Activated CD4-positive, alpha-beta T cell treated with anti-CD3 and anti-CD28 coated beads, Interleukin-2, amount 50 U/mL, for 48 hours (primary cell): ENCODE measurements around the gene RRP9.
"Not testable (repeated sequence)": the region's sequence is repeated elsewhere in the genome, so short reads cannot be mapped to it uniquely, and the experiment has no call there.

Experiments used
- DNase-seq, 2 experiments: peaks; one replicate each; pipeline ENCODE4 v3.0.0-alpha.2; 2020

RRP9 gene, protein sequence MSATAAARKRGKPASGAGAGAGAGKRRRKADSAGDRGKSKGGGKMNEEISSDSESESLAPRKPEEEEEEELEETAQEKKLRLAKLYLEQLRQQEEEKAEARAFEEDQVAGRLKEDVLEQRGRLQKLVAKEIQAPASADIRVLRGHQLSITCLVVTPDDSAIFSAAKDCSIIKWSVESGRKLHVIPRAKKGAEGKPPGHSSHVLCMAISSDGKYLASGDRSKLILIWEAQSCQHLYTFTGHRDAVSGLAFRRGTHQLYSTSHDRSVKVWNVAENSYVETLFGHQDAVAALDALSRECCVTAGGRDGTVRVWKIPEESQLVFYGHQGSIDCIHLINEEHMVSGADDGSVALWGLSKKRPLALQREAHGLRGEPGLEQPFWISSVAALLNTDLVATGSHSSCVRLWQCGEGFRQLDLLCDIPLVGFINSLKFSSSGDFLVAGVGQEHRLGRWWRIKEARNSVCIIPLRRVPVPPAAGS

DNA sequence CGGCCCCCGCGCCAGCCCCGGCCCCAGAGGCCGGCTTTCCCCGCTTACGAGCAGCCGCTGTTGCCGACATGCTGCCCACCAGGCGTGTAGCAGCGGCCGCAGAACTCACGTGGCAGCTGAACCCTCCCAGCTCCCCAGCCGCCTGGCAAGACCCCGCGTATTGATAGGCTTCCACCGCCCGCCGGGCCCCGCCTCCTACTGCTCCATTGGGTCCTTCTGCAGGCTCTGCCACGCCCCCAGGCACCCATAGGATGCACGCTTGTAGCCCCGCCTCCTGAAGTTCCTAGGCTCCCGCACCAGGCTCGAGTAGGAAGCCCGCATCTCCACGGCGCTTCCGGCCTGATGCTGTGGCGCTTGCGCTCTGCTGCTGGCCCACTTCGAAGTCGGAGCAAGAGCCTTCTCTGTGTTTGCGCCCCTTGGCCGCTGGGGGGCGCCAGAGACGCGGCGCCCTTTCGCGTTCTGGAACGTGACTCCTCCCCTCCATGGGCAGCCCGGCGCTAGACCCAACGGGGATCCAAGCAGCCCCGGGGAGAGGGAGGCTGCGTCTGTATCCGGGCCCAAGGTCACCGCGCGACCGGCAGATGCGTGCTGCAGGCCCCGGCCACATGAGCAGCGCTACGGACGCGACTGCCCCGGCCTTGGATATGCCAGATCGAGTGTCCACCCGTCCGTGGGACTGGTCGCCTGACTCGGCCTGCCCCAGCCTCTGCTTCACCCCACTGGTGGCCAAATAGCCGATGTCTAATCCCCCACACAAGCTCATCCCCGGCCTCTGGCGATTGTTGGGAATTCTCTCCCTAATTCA lies at the start of gene RRP9, which contains the start of gene PARP3:
RRP9 (minus strand) TSS at position 107 of the 805 bp plus-strand sequence; CDS start at position 70, 37 bp downstream.
PARP3 (plus strand) TSS at position 566 of the 805 bp plus-strand sequence. CDS start 993 bp downstream, outside the sequence.
- peak; percentile 100 for DNase-seq

DNA sequence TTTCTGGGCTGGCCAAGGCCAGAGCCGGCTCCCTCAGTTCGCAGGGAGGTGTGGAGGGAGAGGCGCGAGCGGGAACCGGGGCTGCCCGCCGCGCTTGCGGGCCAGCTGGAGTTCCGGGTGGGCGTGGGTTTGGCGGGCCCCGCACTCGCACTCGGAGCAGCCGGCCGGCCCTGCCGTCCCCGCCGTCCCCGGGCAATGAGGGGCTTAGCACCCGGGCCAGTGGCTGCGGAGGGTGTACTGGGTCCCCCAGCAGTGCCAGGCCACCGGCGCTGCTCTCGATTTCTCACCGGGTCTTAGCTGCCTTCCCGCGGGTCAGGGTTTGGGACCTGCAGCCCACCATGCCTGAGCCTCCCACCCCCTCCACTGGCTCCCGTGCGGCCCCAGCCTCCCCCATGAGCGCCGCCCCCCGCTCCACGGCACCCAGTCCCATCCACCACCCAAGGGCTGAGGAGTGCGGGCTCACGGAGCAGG lies 48.8 kb upstream of the RRP9 start:
- DNase-seq = not testable (repeated sequence)

DNA sequence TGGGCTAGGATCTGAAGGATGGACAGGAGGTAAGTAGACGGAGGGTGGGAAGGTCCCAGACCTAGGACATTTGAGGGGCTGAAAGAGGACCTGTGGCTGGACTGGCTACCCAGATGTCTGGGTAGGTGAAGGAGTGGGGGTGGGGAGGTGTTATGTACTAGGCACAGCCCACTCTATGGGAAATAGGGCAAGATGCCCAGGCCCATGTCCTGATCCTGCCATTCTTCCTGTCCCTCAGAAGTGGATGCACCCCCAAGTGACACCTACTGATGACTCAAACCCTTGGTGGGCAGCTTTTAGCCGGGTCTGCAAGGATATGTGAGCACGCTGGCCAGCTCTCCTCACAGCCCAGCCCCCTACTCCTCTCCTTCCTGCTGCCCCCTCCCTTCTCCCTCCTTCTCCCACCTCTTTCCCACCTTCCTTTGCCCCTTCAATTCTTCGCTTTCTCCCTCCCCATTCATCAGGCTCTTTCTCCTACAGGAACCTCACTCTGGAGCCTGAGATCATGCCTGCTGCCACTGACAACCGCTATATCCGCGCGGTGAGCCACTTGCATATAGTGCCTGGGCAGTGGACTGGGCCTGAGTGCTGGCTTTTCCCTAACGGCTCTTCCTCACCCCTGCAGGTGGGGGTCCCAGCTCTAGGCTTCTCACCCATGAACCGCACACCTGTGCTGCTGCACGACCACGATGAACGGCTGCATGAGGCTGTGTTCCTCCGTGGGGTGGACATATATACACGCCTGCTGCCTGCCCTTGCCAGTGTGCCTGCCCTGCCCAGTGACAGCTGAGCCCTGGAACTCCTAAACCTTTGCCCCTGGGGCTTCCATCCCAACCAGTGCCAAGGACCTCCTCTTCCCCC lies 46.8 kb upstream of the RRP9 start:
- DNase-seq = no peak

DNA sequence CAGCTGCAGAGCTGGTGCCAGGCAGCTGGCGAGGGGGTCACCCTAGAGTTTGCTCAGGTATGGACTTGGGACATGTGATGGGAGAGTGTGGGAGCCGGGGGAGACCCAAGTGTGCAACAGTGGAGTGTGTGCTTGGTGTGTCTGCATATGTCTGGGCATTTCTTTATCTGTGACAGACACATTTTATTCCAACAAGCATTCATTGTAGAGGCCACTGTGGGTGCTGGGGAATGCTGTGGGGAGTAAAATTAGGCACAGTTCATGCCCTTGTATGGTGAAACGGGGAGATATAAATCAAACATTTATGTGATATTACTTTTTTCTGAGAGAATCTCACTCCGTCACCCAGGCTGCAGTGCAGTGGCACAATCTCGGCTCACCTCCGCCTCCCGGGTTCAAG lies 45.9 kb upstream of the RRP9 start:
- no peak for DNase-seq

DNA sequence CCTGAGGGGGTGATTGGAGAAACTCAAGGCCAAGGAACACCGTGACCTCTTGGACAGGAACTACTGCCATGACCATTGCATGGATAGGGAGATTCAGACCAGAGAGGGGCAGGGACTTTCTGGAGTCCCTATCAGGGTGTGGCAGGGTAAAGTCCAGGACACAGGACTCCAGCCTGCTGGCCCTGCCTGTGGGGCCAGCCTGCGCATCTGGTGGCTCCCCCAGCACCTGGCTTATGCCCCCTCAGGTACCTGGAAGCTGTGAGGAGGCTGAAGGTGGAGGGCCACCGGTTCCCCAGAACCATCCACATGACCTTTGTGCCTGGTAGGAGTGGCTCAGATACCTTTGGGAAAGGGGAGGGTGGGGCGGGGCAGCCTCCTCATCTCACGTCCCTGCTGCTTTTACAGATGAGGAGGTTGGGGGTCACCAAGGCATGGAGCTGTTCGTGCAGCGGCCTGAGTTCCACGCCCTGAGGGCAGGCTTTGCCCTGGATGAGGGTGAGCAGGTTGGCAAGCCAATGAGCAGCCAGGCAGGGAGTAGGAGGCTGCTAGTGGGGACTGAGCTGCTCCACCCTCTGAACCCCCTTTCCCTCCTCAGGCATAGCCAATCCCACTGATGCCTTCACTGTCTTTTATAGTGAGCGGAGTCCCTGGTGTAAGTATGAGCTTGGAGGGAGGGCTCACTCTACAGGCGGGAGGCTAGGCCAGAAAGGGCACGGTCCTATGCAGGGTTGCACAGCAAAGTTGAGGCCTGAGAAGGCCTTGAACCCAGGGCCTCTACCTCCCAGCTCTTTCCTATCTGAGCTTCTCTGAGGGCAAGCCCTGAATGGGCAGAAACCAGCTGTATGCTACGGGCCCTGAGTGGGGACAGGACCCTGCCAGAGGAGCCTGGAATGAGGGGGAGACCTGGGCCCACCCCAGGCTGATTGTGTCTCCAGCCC lies 44.6 kb upstream of the RRP9 start:
- no peak for DNase-seq

DNA sequence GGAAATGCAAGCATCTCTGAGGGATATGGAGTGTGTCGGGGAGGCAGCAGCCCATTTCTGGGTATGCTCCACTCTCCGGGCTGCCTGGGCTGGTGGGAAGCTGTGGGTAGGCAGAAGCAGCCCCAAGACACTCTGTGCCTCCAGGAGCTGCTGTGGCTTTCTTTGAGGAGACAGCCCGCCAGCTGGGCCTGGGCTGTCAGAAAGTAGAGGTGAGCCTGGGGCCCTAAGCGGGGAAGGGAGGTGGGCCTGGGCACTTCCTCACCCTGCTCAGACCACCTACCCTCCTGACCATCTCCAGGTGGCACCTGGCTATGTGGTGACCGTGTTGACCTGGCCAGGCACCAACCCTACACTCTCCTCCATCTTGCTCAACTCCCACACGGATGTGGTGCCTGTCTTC lies 43.4 kb upstream of the RRP9 start:
- no peak for DNase-seq

DNA sequence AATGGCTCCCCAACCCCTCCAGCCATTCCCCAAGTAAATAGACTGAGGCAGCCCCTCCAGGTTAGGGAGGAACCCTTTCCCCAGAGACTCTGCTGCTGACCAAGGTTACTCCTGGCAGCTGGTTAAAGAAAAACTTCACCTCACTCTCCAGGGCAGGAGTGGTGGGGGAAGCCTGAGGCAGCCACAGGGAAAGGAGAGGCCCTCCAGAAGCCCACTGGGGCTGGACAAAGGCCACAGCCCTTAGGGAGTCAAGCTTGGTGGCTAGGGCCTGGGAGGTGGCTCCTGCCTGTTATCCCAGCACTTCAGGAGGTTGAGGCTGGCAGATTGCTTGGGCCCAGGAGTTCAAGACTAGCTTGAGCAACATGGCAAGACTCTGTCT lies 42.6 kb upstream of the RRP9 start:
- no peak for DNase-seq

DNA sequence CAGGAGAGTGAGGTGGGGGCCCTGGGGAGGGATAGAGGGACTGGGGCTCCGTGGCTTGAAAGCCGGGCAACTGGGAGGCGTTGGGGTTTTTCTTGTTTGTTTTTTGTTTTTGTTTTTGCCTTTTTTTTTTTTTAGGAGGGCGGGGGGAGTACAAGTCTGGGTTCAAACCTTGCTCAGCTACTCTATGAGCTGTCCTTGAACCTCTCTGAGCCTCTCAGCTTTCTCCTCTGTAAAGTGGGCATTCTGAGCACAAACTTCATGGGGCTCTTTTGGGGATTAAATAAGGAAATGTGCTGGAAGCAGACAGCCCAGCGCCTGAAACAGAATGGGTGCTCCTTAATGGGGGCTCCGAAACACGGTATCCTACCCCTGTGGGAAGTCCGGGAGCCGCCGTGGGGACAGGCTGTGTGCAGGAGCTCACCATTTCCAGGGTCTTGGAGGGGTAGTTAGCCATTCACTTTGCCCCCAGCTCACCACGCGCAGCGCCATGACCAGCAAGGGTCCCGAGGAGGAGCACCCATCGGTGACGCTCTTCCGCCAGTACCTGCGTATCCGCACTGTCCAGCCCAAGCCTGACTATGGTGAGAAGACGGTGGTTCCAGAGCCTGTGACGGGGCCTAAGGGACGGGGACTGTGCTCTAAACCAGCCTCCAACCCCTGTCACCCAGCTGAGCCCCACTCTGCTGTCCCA lies 42.0 kb upstream of the RRP9 start:
- DNase-seq = no peak

DNA sequence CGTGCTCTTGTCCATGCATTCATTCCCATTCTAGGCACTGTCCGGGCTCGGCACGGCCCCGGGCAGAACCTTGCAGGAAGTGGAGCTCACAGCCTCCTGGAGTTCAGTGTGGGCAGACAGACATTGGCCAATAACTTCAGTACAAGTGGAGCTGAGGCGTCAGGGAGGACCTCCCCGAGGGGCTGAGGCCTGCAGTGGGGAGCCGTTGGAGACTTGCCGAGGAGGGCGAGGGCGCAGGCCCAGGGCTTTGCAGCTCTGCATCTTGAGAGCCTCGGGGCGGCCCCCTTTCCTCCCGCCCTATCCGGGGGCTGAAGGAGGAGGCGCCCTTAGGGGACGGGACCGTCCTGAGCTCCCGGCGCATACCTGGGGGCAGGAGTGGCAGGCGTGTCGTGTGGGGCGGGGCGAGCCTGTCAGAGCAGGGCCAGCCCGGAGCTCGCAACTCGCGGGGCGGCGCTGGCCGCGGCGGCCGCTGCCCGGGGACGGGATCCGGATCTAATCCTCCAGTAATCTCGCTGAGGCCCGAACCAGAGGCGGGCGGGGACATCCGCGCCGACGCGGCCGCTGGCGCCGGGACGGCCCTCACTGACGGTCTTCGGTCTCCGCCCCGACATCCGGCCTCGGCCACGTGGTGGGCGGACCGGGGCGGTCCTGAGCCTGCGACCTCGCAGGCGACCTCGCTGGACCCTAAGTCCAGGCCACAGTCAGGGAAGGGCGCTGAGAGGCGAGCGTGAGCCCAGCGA lies 41.3 kb upstream of the RRP9 start, which contains the start of gene ACY1:
ACY1 (plus strand) TSS at position 698 of the 740 bp plus-strand sequence. CDS start 530 bp downstream, outside the sequence.
- peak; percentile 83 to 86 for DNase-seq

DNA sequence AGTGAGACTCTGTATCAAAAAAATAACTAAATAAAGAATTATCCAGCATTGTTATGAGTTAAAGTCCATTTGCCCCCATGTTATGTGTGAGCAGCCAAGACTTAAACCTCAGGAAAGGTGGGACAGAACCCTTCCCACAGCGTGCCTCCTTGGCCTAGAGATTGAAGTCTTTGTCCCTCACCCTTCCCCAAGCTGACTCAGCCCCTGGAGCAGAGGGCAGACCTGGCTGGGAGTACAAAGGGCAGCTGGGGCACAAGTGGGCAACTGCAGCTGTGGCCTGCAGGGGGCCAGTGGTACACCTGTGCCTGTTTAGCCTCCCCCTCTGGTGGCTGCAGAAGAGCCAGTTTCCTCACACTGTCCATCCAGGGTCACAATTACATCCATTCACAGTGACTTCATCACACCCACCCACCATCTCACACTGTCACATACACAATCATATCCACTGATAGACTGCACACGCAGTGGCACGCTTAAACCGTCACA lies 40.7 kb upstream of the RRP9 start:
- DNase-seq = peak; percentile 50 to 59

DNA sequence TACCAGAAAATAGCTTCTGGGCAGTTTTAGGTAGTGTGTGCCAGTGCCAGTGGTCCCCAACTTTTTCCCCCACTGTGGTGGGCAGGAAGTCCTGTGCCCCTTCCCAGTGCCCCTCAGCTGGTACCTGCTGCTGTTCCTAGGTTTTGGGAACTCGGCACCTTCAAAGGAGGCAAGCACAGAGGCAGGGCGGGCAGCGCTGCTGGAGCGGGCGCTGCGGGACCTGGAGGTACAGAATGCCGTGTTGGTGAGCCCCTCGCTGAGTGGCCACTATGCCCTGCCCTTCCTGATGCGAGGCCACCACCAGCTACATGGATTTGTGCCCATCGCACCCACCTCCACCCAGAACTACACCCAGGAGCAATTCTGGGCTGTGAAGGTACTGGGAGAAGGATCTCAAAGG lies 38.5 kb upstream of the RRP9 start:
- DNase-seq = no peak

DNA sequence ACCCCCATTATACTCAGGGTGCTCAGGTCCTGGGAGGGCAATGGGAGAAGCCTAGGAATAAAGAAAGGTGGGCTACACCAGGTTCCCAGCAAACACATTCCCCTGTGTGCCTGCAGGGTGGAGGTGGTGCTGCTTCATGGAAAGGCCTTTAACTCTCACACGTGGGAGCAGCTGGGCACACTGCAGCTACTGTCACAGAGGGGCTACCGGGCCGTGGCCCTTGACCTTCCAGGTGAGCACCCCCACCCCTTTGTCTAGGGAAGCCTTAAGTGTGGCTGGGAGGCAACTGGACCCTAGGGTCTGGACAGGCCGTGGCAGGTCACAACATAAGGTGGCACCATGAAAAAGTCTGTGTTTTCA lies 36.4 kb upstream of the RRP9 start:
- DNase-seq = no peak

DNA sequence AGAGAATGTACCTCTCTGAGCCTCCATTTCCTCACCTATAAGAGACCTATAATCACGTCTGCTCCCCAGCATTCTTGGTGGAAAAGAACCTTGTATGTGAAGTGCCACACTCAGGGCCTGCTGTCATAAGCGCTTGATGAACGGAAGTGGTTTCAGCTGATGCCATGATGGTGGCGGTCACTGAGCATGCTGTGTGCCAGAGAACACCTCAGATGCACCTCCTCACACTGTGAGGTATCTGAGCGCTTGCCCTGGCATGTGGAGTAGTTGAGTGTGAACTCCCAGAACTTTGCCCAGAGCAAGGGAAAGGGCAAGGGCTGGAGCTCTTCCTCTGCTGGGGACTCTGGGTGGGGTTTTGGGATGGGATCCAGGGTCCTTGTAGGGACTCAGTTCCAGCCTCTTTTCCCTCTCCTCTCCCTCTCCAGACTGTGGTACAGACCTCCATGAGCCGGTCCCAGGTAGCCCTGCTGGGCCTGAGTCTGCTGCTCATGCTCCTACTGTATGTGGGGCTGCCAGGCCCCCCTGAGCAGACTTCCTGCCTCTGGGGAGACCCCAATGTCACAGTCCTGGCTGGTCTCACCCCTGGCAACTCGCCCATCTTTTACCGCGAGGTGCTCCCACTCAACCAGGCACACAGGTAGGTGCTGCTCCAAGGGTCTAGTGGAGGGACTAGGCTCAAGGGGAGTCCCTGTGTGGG lies 35.9 kb upstream of the RRP9 start:
- no peak for DNase-seq

DNA sequence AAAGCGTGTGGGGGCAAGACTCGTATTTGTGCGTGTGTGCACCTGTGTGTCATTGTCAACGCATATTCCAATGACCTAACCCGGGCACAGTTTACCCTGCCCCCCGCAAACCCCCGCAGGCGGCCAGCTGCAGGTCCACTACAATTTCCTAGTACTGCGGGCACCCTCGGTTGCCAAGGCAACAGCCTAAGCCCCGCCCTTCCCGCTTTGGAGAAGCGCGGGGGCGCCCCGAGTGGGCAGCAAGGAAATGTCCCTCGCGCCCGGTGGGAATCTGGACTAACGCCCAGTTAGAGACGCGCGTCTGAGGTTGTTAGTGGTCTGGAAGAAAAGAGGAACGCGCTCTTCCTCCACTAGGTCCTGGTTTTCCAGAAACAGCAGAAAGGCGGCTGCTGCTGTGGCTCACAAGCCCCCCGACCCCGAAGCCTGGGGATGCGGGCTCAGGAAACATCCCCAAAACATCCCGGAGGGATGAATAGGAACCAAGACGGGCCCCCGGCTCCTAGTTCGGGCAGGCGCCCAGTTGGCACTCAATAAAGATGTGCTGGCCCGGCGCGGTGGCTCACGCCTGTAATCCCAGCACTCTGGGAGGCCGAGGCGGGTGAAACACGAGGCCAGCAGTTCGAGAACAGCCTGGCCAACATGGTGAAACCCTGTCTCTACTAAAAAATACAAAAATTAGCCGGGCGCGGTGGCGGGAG lies 34.3 kb upstream of the RRP9 start:
- DNase-seq = peak in 1 of 2 experiments; percentile 47

DNA sequence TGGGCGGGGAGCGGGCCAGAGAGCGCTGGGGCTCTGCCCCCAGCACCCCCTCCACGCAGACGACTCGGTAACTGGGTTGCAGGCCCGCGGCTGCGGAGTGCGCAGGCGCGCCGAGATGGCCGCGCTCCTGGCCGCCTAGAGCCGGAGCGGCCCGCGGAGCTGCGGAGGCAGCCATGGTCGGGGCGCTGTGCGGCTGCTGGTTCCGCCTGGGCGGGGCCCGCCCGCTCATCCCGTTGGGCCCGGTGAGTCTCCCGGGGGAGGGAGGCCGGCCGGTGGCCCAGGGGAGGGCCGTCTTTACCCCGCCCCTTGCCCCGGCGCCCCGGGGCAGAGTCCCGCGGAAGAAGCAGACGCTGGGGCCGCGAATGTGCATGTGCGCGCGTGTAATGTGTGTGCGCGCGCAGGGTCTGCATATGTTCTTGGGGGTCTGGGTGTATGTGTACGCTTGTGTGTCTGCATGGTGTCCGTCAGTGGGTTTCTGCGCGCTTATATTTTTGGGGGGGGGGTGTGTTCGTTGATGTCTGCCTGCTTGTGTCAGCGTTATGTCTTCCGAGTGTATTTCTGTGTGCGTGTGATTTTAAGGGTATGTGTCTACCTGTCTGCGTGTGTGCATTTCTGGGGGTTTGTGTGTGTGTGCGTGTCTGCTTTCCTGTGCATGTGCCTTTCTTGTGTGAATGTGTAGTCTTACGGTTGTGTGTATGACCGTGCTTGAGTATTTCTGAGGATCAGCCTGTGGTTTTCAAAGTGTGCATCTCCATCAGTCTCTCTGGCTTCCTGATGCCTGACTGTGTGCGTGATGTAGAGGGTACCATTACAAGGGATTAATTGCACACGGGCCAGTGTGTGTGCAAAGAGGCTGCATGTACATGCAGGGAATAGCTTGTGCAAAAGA lies 33.5 kb upstream of the RRP9 start, which contains the start of gene ABHD14A:
ABHD14A (plus strand) TSS at position 102 of the 889 bp plus-strand sequence; CDS start at position 174, 72 bp downstream.
- peak; percentile 69 to 76 for DNase-seq

DNA sequence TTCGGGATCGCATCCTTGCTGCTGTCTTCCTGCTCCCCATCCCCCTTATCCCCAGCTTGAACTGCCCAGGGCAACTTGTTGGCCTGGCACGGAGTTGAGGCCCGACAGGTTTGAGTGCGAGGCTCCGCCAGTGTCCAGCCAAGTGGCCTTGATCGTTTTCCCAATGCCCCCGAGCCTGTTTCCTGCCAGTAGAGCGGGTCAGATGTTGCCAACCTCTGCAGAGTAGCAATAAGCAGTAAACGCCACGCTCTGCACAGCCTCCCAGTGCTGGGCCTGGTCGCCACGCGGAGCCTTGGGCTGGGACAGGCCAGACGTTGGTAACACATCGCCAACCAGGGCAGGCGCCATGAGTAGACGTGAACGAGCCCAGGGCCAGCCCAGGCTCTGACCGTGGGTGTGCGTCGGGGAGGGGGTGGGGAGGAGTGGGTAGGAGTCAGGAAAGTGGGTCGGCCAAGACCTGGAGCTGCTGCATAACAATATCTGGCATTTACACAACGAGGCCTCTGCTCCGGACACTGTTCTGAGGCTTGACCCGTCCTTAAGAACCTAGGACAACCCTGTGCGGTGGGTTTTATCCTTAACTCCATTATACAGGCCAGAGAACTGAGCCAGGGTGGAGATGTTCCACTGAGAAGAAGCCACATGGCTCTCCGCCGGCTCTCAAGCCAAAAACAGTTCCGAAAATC lies 32.7 kb upstream of the RRP9 start:
- peak in 1 of 2 experiments; percentile 50 for DNase-seq

DNA sequence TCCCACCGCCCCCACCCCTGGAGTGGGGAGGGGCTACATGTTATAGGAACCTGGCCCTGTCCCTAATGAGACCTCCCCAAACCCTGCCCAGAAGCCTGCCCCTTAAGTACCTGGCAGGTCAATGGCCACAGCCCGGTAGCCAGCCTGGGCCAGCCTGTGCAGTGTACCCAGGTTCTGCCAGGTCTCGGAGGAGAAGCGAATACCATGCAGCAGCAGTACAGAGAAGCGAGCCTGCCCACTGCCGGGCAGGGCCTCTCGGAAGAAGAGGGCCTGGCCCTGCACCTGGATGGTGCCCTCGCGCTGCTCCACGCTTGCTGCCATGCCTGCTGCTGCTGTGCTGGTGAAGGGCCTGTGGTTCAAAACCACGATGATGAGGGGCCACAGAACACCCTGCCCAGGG lies 29.6 kb upstream of the RRP9 start:
- no peak for DNase-seq
